HCT116 (cell line): ENCODE data around the gene RAET1E. TPM values are rescaled to one million over a fixed set of nuclear protein-coding genes. Genes with fewer than 3 reads are reported as not detected.

Experiments used
- ATAC-seq: fragments of 200-7000 bp; cut with Tn5 transposase; 2 replicates; pipeline ENCODE4 v1.9.1; 2020; ENCODE audit warnings: mild to moderate bottlenecking, moderate library complexity
- BruUV-seq: library from RNA; stranded (reverse); fragments of 400-500 nt; replicated peaks from 2 replicates; lab custom pipeline; 2021; lab: Mats Ljungman, UMichigan
- CTCF ChIA-PET: fragments of 300-600 bp; sonication (Branson Sonifier 250); formaldehyde crosslinking; loops from one replicate; lab custom pipeline; 2021; ENCODE audit warnings: antibody characterized with exemption; lab: Charles Lee
- POLR2A ChIA-PET: fragments of 300-600, 350-600 bp; sonication (Branson Sonifier 250); formaldehyde crosslinking; loops from one replicate; lab custom pipeline; 2021; ENCODE audit warnings: antibody characterized with exemption; lab: Charles Lee
- RAD21 ChIA-PET, 2 experiments: fragments of 300-600 bp; sonication (Branson Sonifier 250); formaldehyde crosslinking; loops; one replicate each; lab custom pipeline; 2023; ENCODE audit warnings: low total read pairs in 2 of 2; ENCODE audit not compliant: uncharacterized antibody in 2 of 2, unreplicated experiment in 2 of 2, low non-redundant PET in 1 of 2; lab: Charles Lee
- DNase-seq: peaks from one replicate; pipeline ENCODE4 v3.0.0-alpha.2; 2010; ENCODE audit warnings: low read depth, low spot score
- H2AFZ ChIP-seq: fragments of 200-600 bp; shearing (Covaris generic), sonication (generic); 2 replicates; pipeline ENCODE4 v1.6.1; 2017; ENCODE audit warnings: low read depth, mixed run types, mixed read lengths, antibody characterized with exemption, low read length; ENCODE audit not compliant: poor library complexity, severe bottlenecking
- H3K27ac ChIP-seq: 2 replicates; pipeline ENCODE4 v1.5.1; 2012; ENCODE audit warnings: low read depth, low read length
- H3K27me3 ChIP-seq: fragments of 200-600 bp; sonication (generic); 2 replicates; pipeline ENCODE4 v1.6.1; 2016; ENCODE audit warnings: mixed run types, low read length, mixed read lengths; ENCODE audit not compliant: insufficient read depth
- H3K36me3 ChIP-seq, 2 experiments: fragments of 200-500 bp in 1 of 2; fragments of 200-600 bp in 1 of 2; sonication (Bioruptor generic) in 1 of 2; sonication (generic) in 1 of 2; 2 replicates each; pipeline versions ENCODE4 v1.5.1 to v1.6.1; 2014 to 2016; ENCODE audit warnings: low read length in 2 of 2, inconsistent platforms in 1 of 2, mixed read lengths in 1 of 2, mixed run types in 1 of 2; ENCODE audit not compliant: insufficient read depth in 2 of 2, control insufficient read depth in 1 of 2
- H3K4me1 ChIP-seq, 2 experiments: fragments of 200-600 bp in 1 of 2; sonication (generic) in 1 of 2; 2 replicates each; pipeline versions ENCODE4 v1.5.1 to v1.6.1; 2012 to 2017; ENCODE audit warnings: low read length in 2 of 2, inconsistent platforms in 1 of 2, mild to moderate bottlenecking in 1 of 2, mixed read lengths in 1 of 2, mixed run types in 1 of 2, moderate library complexity in 1 of 2; ENCODE audit not compliant: insufficient read depth in 2 of 2, control insufficient read depth in 1 of 2
- H3K4me2 ChIP-seq: fragments of 200-600 bp; sonication (generic); 2 replicates; pipeline ENCODE4 v1.6.1; 2017; ENCODE audit warnings: mixed run types, low read length, mixed read lengths
- H3K4me3 ChIP-seq, 2 experiments: fragments of 200-600 bp in 1 of 2; sonication (generic) in 1 of 2; replicated peaks in 1 of 2; 2 replicates each; pipeline ENCODE4 v1.5.1; 2011 to 2016; ENCODE audit warnings: low read length in 2 of 2, control low read depth in 1 of 2, low read depth in 1 of 2, mild to moderate bottlenecking in 1 of 2, mixed read lengths in 1 of 2, mixed run types in 1 of 2
- H3K79me2 ChIP-seq: fragments of 200-600 bp; sonication (generic); 2 replicates; pipeline ENCODE4 v1.6.1; 2017; ENCODE audit warnings: mild to moderate bottlenecking, mixed run types, low read length, moderate library complexity, mixed read lengths; ENCODE audit not compliant: insufficient read depth
- H3K9ac ChIP-seq: fragments of 200-600 bp; sonication (generic); 2 replicates; pipeline ENCODE4 v1.6.1; 2016; ENCODE audit warnings: low read length, mixed read lengths
- H3K9me2 ChIP-seq: fragments of 200-600 bp; sonication (generic), shearing (Covaris generic); 2 replicates; pipeline ENCODE4 v1.6.1; 2017; ENCODE audit warnings: mixed run types, mild to moderate bottlenecking, moderate library complexity; ENCODE audit not compliant: insufficient read depth
- H3K9me3 ChIP-seq, 2 experiments: fragments of 200-500 bp in 1 of 2; fragments of 200-600 bp in 1 of 2; sonication (Bioruptor generic) in 1 of 2; sonication (generic) in 1 of 2; 2 replicates each; pipeline ENCODE4 v1.6.1; 2014 to 2017; ENCODE audit warnings: low read length in 2 of 2, mixed read lengths in 2 of 2, inconsistent platforms in 1 of 2, low read depth in 1 of 2, mild to moderate bottlenecking in 1 of 2, mixed run types in 1 of 2, moderate library complexity in 1 of 2; ENCODE audit not compliant: control insufficient read depth in 1 of 2, insufficient read depth in 1 of 2
- H4K20me1 ChIP-seq: fragments of 200-600 bp; sonication (generic), shearing (Covaris generic); 2 replicates; pipeline ENCODE4 v1.6.1; 2017; ENCODE audit warnings: mixed run types, mild to moderate bottlenecking, moderate library complexity; ENCODE audit not compliant: insufficient read depth
- CBX3 ChIP-seq: IDR thresholded peaks from 2 replicates; pipeline ENCODE4 v1.6.1; 2012; ENCODE audit warnings: low read depth
- CEBPB ChIP-seq: IDR thresholded peaks from 2 replicates; pipeline ENCODE4 v1.6.1; 2012; ENCODE audit warnings: low read depth
- EGR1 ChIP-seq: IDR thresholded peaks from 2 replicates; pipeline ENCODE4 v1.6.1; 2012; ENCODE audit warnings: low read depth
- ELF1 ChIP-seq: IDR thresholded peaks from 2 replicates; pipeline ENCODE4 v1.6.1; 2012; ENCODE audit warnings: low read depth, borderline replicate concordance
- EZH2 ChIP-seq: fragments of 200-600 bp; sonication (generic); IDR thresholded peaks from 2 replicates; pipeline ENCODE4 v1.6.1; 2017; ENCODE audit warnings: antibody characterized with exemption, mixed run types
- FOSL1 ChIP-seq: IDR thresholded peaks from 2 replicates; pipeline ENCODE4 v1.6.1; 2012; ENCODE audit warnings: low read depth
- JUND ChIP-seq: IDR thresholded peaks from 2 replicates; pipeline ENCODE4 v1.6.1; 2012
- MAX ChIP-seq: IDR thresholded peaks from 2 replicates; pipeline ENCODE4 v1.6.1; 2012
- POLR2A ChIP-seq: IDR thresholded peaks from 2 replicates; pipeline ENCODE4 v1.7.0; 2011; ENCODE audit warnings: borderline replicate concordance; ENCODE audit not compliant: insufficient read depth, insufficient read length; ENCODE audit errors: extremely low read depth
- POLR2AphosphoS5 ChIP-seq: IDR thresholded peaks from 2 replicates; pipeline ENCODE4 v1.6.1; 2011; ENCODE audit warnings: mild to moderate bottlenecking, low read depth, low read length, moderate library complexity
- RAD21 ChIP-seq: IDR thresholded peaks from 2 replicates; pipeline ENCODE4 v1.6.1; 2012; ENCODE audit warnings: low read depth, mild to moderate bottlenecking
- TCF7L2 ChIP-seq: IDR thresholded peaks from 2 replicates; pipeline ENCODE4 v1.7.0; 2011; ENCODE audit warnings: borderline replicate concordance, inconsistent platforms; ENCODE audit not compliant: insufficient read depth, insufficient read length; ENCODE audit errors: extremely low read depth
- YY1 ChIP-seq: IDR thresholded peaks from 2 replicates; pipeline ENCODE4 v1.6.1; 2011; ENCODE audit warnings: low read length, low read depth, moderate library complexity, mild to moderate bottlenecking; ENCODE audit not compliant: insufficient replicate concordance; ENCODE audit errors: extremely low read depth
- ZFX ChIP-seq: fragments of 450-650 bp; IDR thresholded peaks from 2 replicates; pipeline ENCODE4 v1.6.1; 2017
- ZNF274 ChIP-seq: fragments of 200-500 bp; sonication (Bioruptor generic); IDR thresholded peaks from 2 replicates; pipeline ENCODE4 v1.6.1; 2014; ENCODE audit warnings: mild to moderate bottlenecking, low read depth, low read length, inconsistent platforms
- intact Hi-C: fragments of 100-400 bp; cut with micrococcal nuclease; formaldehyde crosslinking; loops from 2 replicates; pipeline ENCODE4 v1.10.0; 2022
- total RNA-seq: library from RNA; stranded (reverse); gene quantifications from one replicate; pipeline ENCODE4 v1.2.1, GENCODE V29; 2021; ENCODE audit not compliant: unreplicated experiment
- TF ChIP-seq, protein P1 (sequence below), 3 experiments: fragments of 200-600 bp in 1 of 3; sonication (generic) in 1 of 3; IDR thresholded peaks in 2 of 3; conservative IDR thresholded peaks in 1 of 3; 2 replicates each; pipeline ENCODE4 v1.5.1; 2012 to 2017; ENCODE audit warnings: low read depth in 2 of 3, low read length in 2 of 3, antibody characterized with exemption in 1 of 3, borderline replicate concordance in 1 of 3, control low read depth in 1 of 3, mild to moderate bottlenecking in 1 of 3, mixed read lengths in 1 of 3, mixed run types in 1 of 3, moderate library complexity in 1 of 3; ENCODE audit not compliant: insufficient read depth in 1 of 3
- TF ChIP-seq, protein P2 (sequence below): IDR thresholded peaks from 2 replicates; pipeline ENCODE4 v1.6.1; 2012; ENCODE audit warnings: low read depth
- TF ChIP-seq, protein P3 (sequence below): IDR thresholded peaks from 2 replicates; pipeline ENCODE4 v1.6.1; 2012

The RAET1E gene
- total RNA-seq, 1 experiment from 2014 or later, result 3.9 TPM

GRCh38 chr6:149871182-149871581, 26.7 kb downstream of the RAET1E start:
- Histone ChIP-seq H4K20me1 (no peaks in the 10 kb centered on the region), H2AFZ (no peak overlapping the region), H3K27ac (no peak overlapping the region), H3K79me2 (no peaks in the 10 kb centered on the region), H3K4me2 (no peak overlapping the region), H3K9me3 (no peaks in the 10 kb centered on the region; a peak in 1 of 4 replicates), H3K4me3 (no peak overlapping the region), H3K36me3 (no peaks in the 10 kb centered on the region), H3K9me2 (no peaks in the 10 kb centered on the region), H3K9ac (no peak overlapping the region), H3K27me3 (no peaks in the 10 kb centered on the region), H3K4me1 (peaks cover 0 to 14% of the 10 kb centered on the region in 2 experiments; a peak in 2 of 4 replicates)
- BruUV-seq, result no TSS peak
- TF ChIP-seq ELF1, result no peak
- TF ChIP-seq YY1, result no peak
- TF ChIP-seq JUND, result no peak
- TF ChIP-seq ZNF274, result no peak
- no peak for TF ChIP-seq RAD21
- no peak for TF ChIP-seq MAX
- TF ChIP-seq, protein P1, sequence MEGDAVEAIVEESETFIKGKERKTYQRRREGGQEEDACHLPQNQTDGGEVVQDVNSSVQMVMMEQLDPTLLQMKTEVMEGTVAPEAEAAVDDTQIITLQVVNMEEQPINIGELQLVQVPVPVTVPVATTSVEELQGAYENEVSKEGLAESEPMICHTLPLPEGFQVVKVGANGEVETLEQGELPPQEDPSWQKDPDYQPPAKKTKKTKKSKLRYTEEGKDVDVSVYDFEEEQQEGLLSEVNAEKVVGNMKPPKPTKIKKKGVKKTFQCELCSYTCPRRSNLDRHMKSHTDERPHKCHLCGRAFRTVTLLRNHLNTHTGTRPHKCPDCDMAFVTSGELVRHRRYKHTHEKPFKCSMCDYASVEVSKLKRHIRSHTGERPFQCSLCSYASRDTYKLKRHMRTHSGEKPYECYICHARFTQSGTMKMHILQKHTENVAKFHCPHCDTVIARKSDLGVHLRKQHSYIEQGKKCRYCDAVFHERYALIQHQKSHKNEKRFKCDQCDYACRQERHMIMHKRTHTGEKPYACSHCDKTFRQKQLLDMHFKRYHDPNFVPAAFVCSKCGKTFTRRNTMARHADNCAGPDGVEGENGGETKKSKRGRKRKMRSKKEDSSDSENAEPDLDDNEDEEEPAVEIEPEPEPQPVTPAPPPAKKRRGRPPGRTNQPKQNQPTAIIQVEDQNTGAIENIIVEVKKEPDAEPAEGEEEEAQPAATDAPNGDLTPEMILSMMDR (IDR thresholded peaks at IDR 0.05 in 2 of 3, conservative IDR thresholded peaks at IDR 0.05 in 1 of 3; ENCODE audit: borderline replicate concordance in 1 of 3, insufficient read depth in 1 of 3, low read depth in 2 of 3, low read length in 2 of 3), result no peak
- no peak for TF ChIP-seq POLR2A
- no peak for TF ChIP-seq FOSL1
- no peak for TF ChIP-seq TCF7L2
- TF ChIP-seq CBX3, result no peak
- TF ChIP-seq CEBPB, result no peak
- no peak for TF ChIP-seq EZH2
- TF ChIP-seq, protein P2, sequence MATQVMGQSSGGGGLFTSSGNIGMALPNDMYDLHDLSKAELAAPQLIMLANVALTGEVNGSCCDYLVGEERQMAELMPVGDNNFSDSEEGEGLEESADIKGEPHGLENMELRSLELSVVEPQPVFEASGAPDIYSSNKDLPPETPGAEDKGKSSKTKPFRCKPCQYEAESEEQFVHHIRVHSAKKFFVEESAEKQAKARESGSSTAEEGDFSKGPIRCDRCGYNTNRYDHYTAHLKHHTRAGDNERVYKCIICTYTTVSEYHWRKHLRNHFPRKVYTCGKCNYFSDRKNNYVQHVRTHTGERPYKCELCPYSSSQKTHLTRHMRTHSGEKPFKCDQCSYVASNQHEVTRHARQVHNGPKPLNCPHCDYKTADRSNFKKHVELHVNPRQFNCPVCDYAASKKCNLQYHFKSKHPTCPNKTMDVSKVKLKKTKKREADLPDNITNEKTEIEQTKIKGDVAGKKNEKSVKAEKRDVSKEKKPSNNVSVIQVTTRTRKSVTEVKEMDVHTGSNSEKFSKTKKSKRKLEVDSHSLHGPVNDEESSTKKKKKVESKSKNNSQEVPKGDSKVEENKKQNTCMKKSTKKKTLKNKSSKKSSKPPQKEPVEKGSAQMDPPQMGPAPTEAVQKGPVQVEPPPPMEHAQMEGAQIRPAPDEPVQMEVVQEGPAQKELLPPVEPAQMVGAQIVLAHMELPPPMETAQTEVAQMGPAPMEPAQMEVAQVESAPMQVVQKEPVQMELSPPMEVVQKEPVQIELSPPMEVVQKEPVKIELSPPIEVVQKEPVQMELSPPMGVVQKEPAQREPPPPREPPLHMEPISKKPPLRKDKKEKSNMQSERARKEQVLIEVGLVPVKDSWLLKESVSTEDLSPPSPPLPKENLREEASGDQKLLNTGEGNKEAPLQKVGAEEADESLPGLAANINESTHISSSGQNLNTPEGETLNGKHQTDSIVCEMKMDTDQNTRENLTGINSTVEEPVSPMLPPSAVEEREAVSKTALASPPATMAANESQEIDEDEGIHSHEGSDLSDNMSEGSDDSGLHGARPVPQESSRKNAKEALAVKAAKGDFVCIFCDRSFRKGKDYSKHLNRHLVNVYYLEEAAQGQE, result no peak
- TF ChIP-seq EGR1, result no peak
- TF ChIP-seq POLR2AphosphoS5, result no peak
- no peak for TF ChIP-seq ZFX
- TF ChIP-seq, protein P3, sequence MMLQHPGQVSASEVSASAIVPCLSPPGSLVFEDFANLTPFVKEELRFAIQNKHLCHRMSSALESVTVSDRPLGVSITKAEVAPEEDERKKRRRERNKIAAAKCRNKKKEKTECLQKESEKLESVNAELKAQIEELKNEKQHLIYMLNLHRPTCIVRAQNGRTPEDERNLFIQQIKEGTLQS, result no peak
- ChIA-PET POLR2A (no interaction called here), RAD21 (no interaction called here), CTCF (no interaction called here)
- ATAC-seq, result no peak
- no peak for DNase-seq
- intact Hi-C loops, result no loop called here
